ENCODE measurements around the gene PCNX3. TPM values are rescaled to one million over a fixed set of nuclear protein-coding genes. Genes with fewer than 3 reads are reported as not detected.
A peak's percentile ranks its signal among the peaks of the same experiment; 100 is the strongest.

The PCNX3 gene
- total RNA-seq, 1 experiment from 2014 or later, result 50.4 TPM

- peak overlapping the region; percentile 93 for H3K4me2 ChIP-seq (ENCODE audit: low read length)
- peak overlapping the region; percentile 96 for H3K27ac ChIP-seq (ENCODE audit: low read depth, low read length)
- ChIA-PET POLR2A (interaction anchor here (1.0 to 2.6 kb wide), 7 partner anchors 9 to 206 kb away, joined by 3 to 24 read pairs (median 3); partner anchors contain the start of genes RELA and SIPA1), RAD21 (ENCODE audit: low non-redundant PET in 1 of 2, low total read pairs in 2 of 2, uncharacterized antibody in 2 of 2, unreplicated experiment in 2 of 2) (no interaction called here), CTCF (no interaction called here)
- no peak for DNase-seq (ENCODE audit: low read depth, low spot score)
- no peak for ATAC-seq
- no peaks in the 10 kb centered on the region for H3K9me2 ChIP-seq (ENCODE audit: insufficient read depth)
- intact Hi-C loops (cut with micrococcal nuclease), result no loop called here
- no peak overlapping the region for H2AFZ ChIP-seq (ENCODE audit: low read depth, low read length, poor library complexity, severe bottlenecking)
- H3K36me3 ChIP-seq (ENCODE audit: control insufficient read depth in 1 of 2, insufficient read depth in 2 of 2, low read length in 2 of 2), result peaks cover 21 to 40% of the 10 kb centered on the region in 2 experiments; a peak in 3 of 4 replicates
- no peak for TF ChIP-seq SRF (IDR thresholded peaks at IDR 0.05; ENCODE audit: low read depth)
- TF ChIP-seq JUND (IDR thresholded peaks at IDR 0.05), result no peak
- TF ChIP-seq ZBTB33 (IDR thresholded peaks at IDR 0.05; ENCODE audit: extremely low read depth, insufficient replicate concordance, low read length), result no peak
- TF ChIP-seq FOSL1 (IDR thresholded peaks at IDR 0.05; ENCODE audit: low read depth), result no peak
- no peak for TF ChIP-seq EGR1 (IDR thresholded peaks at IDR 0.05; ENCODE audit: low read depth)
- TF ChIP-seq EZH2 (IDR thresholded peaks at IDR 0.05), result no peak
- no peak for TF ChIP-seq ATF3 (IDR thresholded peaks at IDR 0.05)
- no peak for TF ChIP-seq TCF7L2 (IDR thresholded peaks at IDR 0.05; ENCODE audit: borderline replicate concordance, extremely low read depth, insufficient read depth, insufficient read length)
- no peak for TF ChIP-seq ZFX (IDR thresholded peaks at IDR 0.05)
- TF ChIP-seq SP1 (IDR thresholded peaks at IDR 0.05; ENCODE audit: low read depth), result no peak
- no peak for TF ChIP-seq ZNF274 (IDR thresholded peaks at IDR 0.05; ENCODE audit: low read depth, low read length)
- TF ChIP-seq POLR2AphosphoS5 (IDR thresholded peaks at IDR 0.05; ENCODE audit: low read depth, low read length), result no peak
- peaks cover 15% of the 10 kb centered on the region; the same call in 1 of the 2 replicates for H3K79me2 ChIP-seq (ENCODE audit: insufficient read depth, low read length)
- peaks cover 31 to 47% of the 10 kb centered on the region in 2 experiments for H3K4me1 ChIP-seq (ENCODE audit: control insufficient read depth in 1 of 2, insufficient read depth in 2 of 2, low read length in 2 of 2)
- no peaks in the 10 kb centered on the region for H3K9me3 ChIP-seq (ENCODE audit: control insufficient read depth in 1 of 2, insufficient read depth in 1 of 2, low read depth in 1 of 2, low read length in 2 of 2)
- TSS peak; percentile 31 for BruUV-seq (replicated peaks)
- H3K27me3 ChIP-seq (ENCODE audit: insufficient read depth, low read length), result no peaks in the 10 kb centered on the region
- no peaks in the 10 kb centered on the region for H4K20me1 ChIP-seq (ENCODE audit: insufficient read depth)
- H3K9ac ChIP-seq (ENCODE audit: low read length), result peak overlapping the region; percentile 80
- peak overlapping the region; percentile 51 to 62 for H3K4me3 ChIP-seq (replicated peaks in 1 of 2; ENCODE audit: low read depth in 1 of 2, low read length in 2 of 2)
Observed at GRCh38 chr11:65653229-65654225, 38.0 kb downstream of the PCNX3 start.

All from HCT116 (cell line).